Measurements from ENCODE around the gene TRMT13. TPM values are rescaled to one million over a fixed set of nuclear protein-coding genes. Genes with fewer than 3 reads are reported as not detected.

TRMT13 gene
- polyA plus RNA-seq, 1 of the 3 experiments (the other 2 are of a cell fraction) = 7.6 TPM

DNA sequence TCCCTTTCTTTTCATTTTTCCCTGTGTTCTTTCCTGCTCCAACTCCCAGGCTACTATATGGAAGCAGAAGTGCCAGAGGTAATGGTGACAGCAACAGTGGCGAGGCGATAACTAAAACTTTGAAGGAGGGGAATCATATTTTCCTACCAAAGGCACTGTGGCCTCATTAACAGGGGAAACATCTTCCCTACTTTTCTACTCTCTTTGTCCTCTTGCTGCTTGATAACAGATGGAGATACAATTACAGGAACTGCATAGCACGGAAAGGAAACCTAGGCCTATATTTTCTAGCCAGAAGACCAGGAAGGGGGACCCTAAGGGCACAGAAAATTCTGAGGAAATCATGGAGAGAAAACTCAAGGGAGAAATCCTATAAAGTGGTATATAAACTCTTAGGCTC lies 42.5 kb upstream of the TRMT13 start:
- no peak overlapping the region for H3K4me3 ChIP-seq (ENCODE audit: low read depth in 2 of 2, low read length in 1 of 2)
- DNase-seq = no peak
- H3K4me2 ChIP-seq = no peak overlapping the region
- no peak overlapping the region for H2AFZ ChIP-seq (ENCODE audit: low read depth)
- H3K79me2 ChIP-seq (ENCODE audit: insufficient read depth) = no peaks in the 10 kb centered on the region
- H3K4me1 ChIP-seq (ENCODE audit: control insufficient read depth in 1 of 2, insufficient read depth in 2 of 2, low read depth in 1 of 2, low read length in 1 of 2) = no peaks in the 10 kb centered on the region; a peak in 2 of 4 replicates
- no peaks in the 10 kb centered on the region for H3K27me3 ChIP-seq (ENCODE audit: insufficient read depth)
- 95% methylated on average over 3 of the region's 3 CpGs for WGBS (ENCODE audit: low lambda C conversion rate)
- no peaks in the 10 kb centered on the region for H3K9me2 ChIP-seq
- no peaks in the 10 kb centered on the region for H4K20me1 ChIP-seq (ENCODE audit: insufficient read depth)
- ChIA-PET CTCF (no interaction called here), POLR2A (no interaction called here)
- H3F3A ChIP-seq (replicated peaks; ENCODE audit: insufficient read depth) = peaks cover 21% of the 10 kb centered on the region
- H3K27ac ChIP-seq (ENCODE audit: low read depth in 2 of 2, low read length in 1 of 2) = no peak overlapping the region
- H3K36me3 ChIP-seq (replicated peaks in 1 of 2; ENCODE audit: control insufficient read depth in 1 of 2, insufficient read depth in 2 of 2, low read length in 1 of 2) = peaks cover 6 to 39% of the 10 kb centered on the region in 2 experiments
- TF ChIP-seq YY1 (IDR thresholded peaks at IDR 0.05; ENCODE audit: low read depth) (no peak), USF2 (IDR thresholded peaks at IDR 0.05; ENCODE audit: borderline replicate concordance, low read depth, low read length) (no peak), FOSL2 (IDR thresholded peaks at IDR 0.05; ENCODE audit: borderline replicate concordance, low read depth) (no peak), POLR2AphosphoS5 (IDR thresholded peaks at IDR 0.05; ENCODE audit: low read depth, low read length) (no peak), GABPA (IDR thresholded peaks at IDR 0.05; ENCODE audit: low read depth) (no peak), NFIC (IDR thresholded peaks at IDR 0.05; ENCODE audit: borderline replicate concordance) (no peak), NRF1 (IDR thresholded peaks at IDR 0.05; ENCODE audit: low read depth, low read length) (no peak), RCOR1 (IDR thresholded peaks at IDR 0.05; ENCODE audit: low read length) (no peak), CTCF (IDR thresholded peaks at IDR 0.05) (no peak), ZBTB33 (IDR thresholded peaks at IDR 0.05; ENCODE audit: borderline replicate concordance, low read depth) (no peak), RAD21 (IDR thresholded peaks at IDR 0.05; ENCODE audit: low read length) (no peak), JUND (IDR thresholded peaks at IDR 0.05) (no peak), RXRA (IDR thresholded peaks at IDR 0.05; ENCODE audit: borderline replicate concordance, low read depth) (no peak), EZH2phosphoT487 (IDR thresholded peaks at IDR 0.05; ENCODE audit: borderline replicate concordance, low read depth) (no peak), ELF1 (IDR thresholded peaks at IDR 0.05) (no peak), RFX5 (IDR thresholded peaks at IDR 0.05; ENCODE audit: low read length) (no peak), TEAD4 (IDR thresholded peaks at IDR 0.05; ENCODE audit: borderline replicate concordance, insufficient read depth) (no peak), REST (IDR thresholded peaks at IDR 0.05; ENCODE audit: low read depth, low read length) (no peak)
- TF ChIP-seq, protein P1, sequence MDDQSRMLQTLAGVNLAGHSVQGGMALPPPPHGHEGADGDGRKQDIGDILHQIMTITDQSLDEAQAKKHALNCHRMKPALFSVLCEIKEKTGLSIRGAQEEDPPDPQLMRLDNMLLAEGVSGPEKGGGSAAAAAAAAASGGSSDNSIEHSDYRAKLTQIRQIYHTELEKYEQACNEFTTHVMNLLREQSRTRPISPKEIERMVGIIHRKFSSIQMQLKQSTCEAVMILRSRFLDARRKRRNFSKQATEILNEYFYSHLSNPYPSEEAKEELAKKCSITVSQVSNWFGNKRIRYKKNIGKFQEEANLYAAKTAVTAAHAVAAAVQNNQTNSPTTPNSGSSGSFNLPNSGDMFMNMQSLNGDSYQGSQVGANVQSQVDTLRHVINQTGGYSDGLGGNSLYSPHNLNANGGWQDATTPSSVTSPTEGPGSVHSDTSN (IDR thresholded peaks at IDR 0.05) = no peak
- no peaks in the 10 kb centered on the region for H3K9me3 ChIP-seq
- no peak overlapping the region for H3K9ac ChIP-seq
